ENCODE data around the gene PARVG.

DNA sequence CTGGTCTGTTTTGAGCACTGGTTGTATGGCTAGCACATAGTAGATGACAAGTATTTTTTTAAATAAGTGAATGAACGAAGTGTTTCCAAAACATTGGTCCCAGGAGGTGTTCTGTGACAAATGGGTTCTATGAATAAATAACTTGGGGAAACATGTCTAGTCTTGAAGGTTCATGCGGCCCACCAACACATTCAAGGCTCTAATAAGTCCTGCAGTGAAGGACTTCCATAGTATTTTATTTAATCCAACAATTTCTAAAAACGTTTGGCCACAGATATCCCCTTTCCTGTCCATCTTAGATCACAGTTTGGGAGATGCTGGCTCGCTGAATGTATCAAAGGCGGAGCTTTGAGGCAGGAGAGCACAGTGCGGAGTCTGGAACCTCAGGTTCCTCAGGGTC, 22.5 kb downstream of the PARVG start:
- TF ChIP-seq, protein P1, sequence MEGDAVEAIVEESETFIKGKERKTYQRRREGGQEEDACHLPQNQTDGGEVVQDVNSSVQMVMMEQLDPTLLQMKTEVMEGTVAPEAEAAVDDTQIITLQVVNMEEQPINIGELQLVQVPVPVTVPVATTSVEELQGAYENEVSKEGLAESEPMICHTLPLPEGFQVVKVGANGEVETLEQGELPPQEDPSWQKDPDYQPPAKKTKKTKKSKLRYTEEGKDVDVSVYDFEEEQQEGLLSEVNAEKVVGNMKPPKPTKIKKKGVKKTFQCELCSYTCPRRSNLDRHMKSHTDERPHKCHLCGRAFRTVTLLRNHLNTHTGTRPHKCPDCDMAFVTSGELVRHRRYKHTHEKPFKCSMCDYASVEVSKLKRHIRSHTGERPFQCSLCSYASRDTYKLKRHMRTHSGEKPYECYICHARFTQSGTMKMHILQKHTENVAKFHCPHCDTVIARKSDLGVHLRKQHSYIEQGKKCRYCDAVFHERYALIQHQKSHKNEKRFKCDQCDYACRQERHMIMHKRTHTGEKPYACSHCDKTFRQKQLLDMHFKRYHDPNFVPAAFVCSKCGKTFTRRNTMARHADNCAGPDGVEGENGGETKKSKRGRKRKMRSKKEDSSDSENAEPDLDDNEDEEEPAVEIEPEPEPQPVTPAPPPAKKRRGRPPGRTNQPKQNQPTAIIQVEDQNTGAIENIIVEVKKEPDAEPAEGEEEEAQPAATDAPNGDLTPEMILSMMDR (conservative IDR thresholded peaks at IDR 0.05 in 1 of 2, IDR thresholded peaks at IDR 0.05 in 1 of 2; ENCODE audit: extremely low read depth in 1 of 2, insufficient read depth in 1 of 2, low read depth in 1 of 2, low read length in 2 of 2) = no peak
- no peak for TF ChIP-seq EZH2 (IDR thresholded peaks at IDR 0.05; ENCODE audit: borderline replicate concordance, low read length)

Data from mammary epithelial cell (primary cell).